Effector CD8-positive, alpha-beta T cell (primary cell): ENCODE results near the gene SHISA5.
"Not testable (repeated sequence)": the region's sequence is repeated elsewhere in the genome, so short reads cannot be mapped to it uniquely, and the experiment has no call there.

ENCODE experiments used
- DNase-seq: peaks from one replicate; lab custom pipeline; 2025; lab: John Stamatoyannopoulos, UW

SHISA5 gene

GRCh38 chr3:48477959-48478520 lies 25.9 kb downstream of the SHISA5 start:
- DNase-seq, result no peak

GRCh38 chr3:48476426-48477053 lies 27.4 kb downstream of the SHISA5 start:
- DNase-seq, result no peak

GRCh38 chr3:48475188-48475587 lies 28.8 kb downstream of the SHISA5 start:
- no peak for DNase-seq

- no peak for DNase-seq
These were observed 29.4 kb downstream of the SHISA5 start for GRCh38 chr3:48474619-48475018.

GRCh38 chr3:48474031-48474430 lies 29.9 kb downstream of the SHISA5 start:
- not testable (repeated sequence) for DNase-seq

GRCh38 chr3:48473617-48473952 lies 30.4 kb downstream of the SHISA5 start:
- DNase-seq, result no peak

GRCh38 chr3:48472923-48473616 lies 30.9 kb downstream of the SHISA5 start:
- peak; percentile 86 for DNase-seq

GRCh38 chr3:48472673-48472922 lies 31.4 kb downstream of the SHISA5 start:
- DNase-seq, result no peak

- DNase-seq, result no peak
These were observed 33.7 kb downstream of the SHISA5 start for GRCh38 chr3:48470286-48470685.

- DNase-seq, result no peak
These were observed 34.7 kb downstream of the SHISA5 start for GRCh38 chr3:48469046-48469915.

- no peak for DNase-seq
These were observed 35.6 kb downstream of the SHISA5 start for GRCh38 chr3:48468329-48468731.

GRCh38 chr3:48467473-48468267 lies 36.3 kb downstream of the SHISA5 start:
- DNase-seq, result no peak

- no peak for DNase-seq
These were observed 36.9 kb downstream of the SHISA5 start for GRCh38 chr3:48467110-48467454.

GRCh38 chr3:48466386-48467109 lies 37.4 kb downstream of the SHISA5 start:
- peak; percentile 41 for DNase-seq

GRCh38 chr3:48465531-48466378 lies 38.2 kb downstream of the SHISA5 start:
- DNase-seq, result peak; percentile 46

GRCh38 chr3:48465237-48465530 lies 38.8 kb downstream of the SHISA5 start:
- no peak for DNase-seq

- DNase-seq, result no peak
These were observed 39.2 kb downstream of the SHISA5 start for GRCh38 chr3:48464713-48465221.

- no peak for DNase-seq
These were observed 40.3 kb downstream of the SHISA5 start for GRCh38 chr3:48463703-48464102.

- not testable (repeated sequence) for DNase-seq
These were observed 42.2 kb downstream of the SHISA5 start for GRCh38 chr3:48461767-48462166.

GRCh38 chr3:48460517-48460902 lies 43.5 kb downstream of the SHISA5 start:
- no peak for DNase-seq
